Spleen (tissue), 11 donors: ENCODE data around the gene GRIK1. TPM values are rescaled to one million over a fixed set of nuclear protein-coding genes. Genes with fewer than 3 reads are reported as not detected.

Experiments used
- DNase-seq: peaks from one replicate; pipeline ENCODE4 v3.0.0-alpha.2; 2020
- H3K27ac ChIP-seq, 8 donors: fragments of 200-600 bp; sonication (generic) in 7 of 8; 1 replicate in 4 of 8; 2 replicates in 4 of 8; pipeline versions ENCODE4 v1.5.0 to v1.8.0; 2016 to 2021; ENCODE audit warnings: inconsistent platforms in 4 of 8, mild to moderate bottlenecking in 4 of 8, moderate library complexity in 1 of 8
- H3K27me3 ChIP-seq, 7 donors: fragments of 200-600 bp; sonication (generic) in 6 of 7; replicated peaks in 1 of 7; 1 replicate in 4 of 7; 2 replicates in 3 of 7; pipeline versions ENCODE4 v1.5.0 to v1.8.0; 2016 to 2021; ENCODE audit warnings: inconsistent platforms in 3 of 7, mild to moderate bottlenecking in 1 of 7
- H3K36me3 ChIP-seq, 6 donors: fragments of 200-600 bp; sonication (generic) in 5 of 6; 1 replicate in 4 of 6; 2 replicates in 2 of 6; pipeline versions ENCODE4 v1.5.0 to v1.8.0; 2016 to 2021; ENCODE audit warnings: inconsistent platforms in 2 of 6
- H3K4me1 ChIP-seq, 6 donors: fragments of 200-600 bp; sonication (generic) in 5 of 6; 1 replicate in 3 of 6; 2 replicates in 3 of 6; pipeline versions ENCODE4 v1.5.0 to v1.8.0; 2016 to 2021; ENCODE audit warnings: inconsistent platforms in 3 of 6
- H3K4me3 ChIP-seq, 8 donors: fragments of 200-600 bp; sonication (generic) in 7 of 8; 1 replicate in 4 of 8; 2 replicates in 4 of 8; pipeline versions ENCODE4 v1.5.0 to v1.8.0; 2016 to 2021; ENCODE audit warnings: inconsistent platforms in 4 of 8, mild to moderate bottlenecking in 4 of 8, moderate library complexity in 2 of 8
- H3K9me3 ChIP-seq, 8 donors: fragments of 200-600 bp; sonication (generic) in 7 of 8; 1 replicate in 4 of 8; 2 replicates in 4 of 8; pipeline versions ENCODE4 v1.5.0 to v1.8.0; 2016 to 2021; ENCODE audit warnings: inconsistent platforms in 4 of 8
- CTCF ChIP-seq, 11 experiments: fragments of 200-600 bp in 7 of 11; fragments of 450-650 bp in 4 of 11; sonication (generic) in 4 of 11; IDR thresholded peaks in 8 of 11; conservative IDR thresholded peaks in 3 of 11; 1 replicate in 7 of 11; 2 replicates in 4 of 11; pipeline versions ENCODE4 v1.4.0 to v1.8.0; 2016 to 2021; ENCODE audit warnings: antibody characterized with exemption in 11 of 11, inconsistent platforms in 4 of 11, mild to moderate bottlenecking in 1 of 11
- POLR2A ChIP-seq, 3 donors: fragments of 450-650 bp; IDR thresholded peaks; one replicate each; pipeline ENCODE4 v1.5.1; 2017; ENCODE audit warnings: antibody characterized with exemption in 3 of 3, mild to moderate bottlenecking in 1 of 3
- POLR2AphosphoS5 ChIP-seq, 3 donors: sonication (generic); formaldehyde crosslinking; IDR thresholded peaks; one replicate each; pipeline ENCODE4 v1.5.1; 2017; ENCODE audit warnings: antibody characterized with exemption in 3 of 3
- WGBS, 5 donors: extraction: QIAGEN DNeasy Blood & Tissue Kit in 3 of 5; methylation state at CpG; one replicate each; pipeline versions ENCODE4 v1.1.5 to v1.1.7; 2013 to 2018; 5-methylcytosine and 5-hydroxymethylcytosine counted together
- intact Hi-C: fragments of 100-400 bp; cut with DNase I; formaldehyde crosslinking; loops from one replicate; pipeline ENCODE4 v1.15.0; 2023; ENCODE audit warnings: low total_unique reads
- polyA plus RNA-seq, 3 donors: library from polyadenylated mRNA; stranded (reverse); fragments of 200-250 nt; gene quantifications; one replicate each; pipeline ENCODE4 v1.2.1, GENCODE V29; 2013
- total RNA-seq, 7 donors: library from RNA; depleted of rRNA in 3 of 7; stranded (reverse); fragments of >200 nt in 3 of 7; fragmentation: NEBNext Ultra II Directional in 4 of 7; extraction: Animal tissue kit (Norgen Biotek cat#: 25700) in 4 of 7; gene quantifications; one replicate each; pipeline versions ENCODE4 v1.1.0 to v1.2.1, GENCODE V29; 2016 to 2021
- donor health status: healthy with polysubstance abuse.
- donor health status: DM: no; HTN: no; CAD: no; lungs with moderate emphysema.
- donor health status: DM: no; HTN: no; CAD: no.
- donor health status: Bipolar disorder and iron deficiency.
- donor health status: healthy.
- donor health status: DM: no; HTN: no; CAD: no.
- donor health status: DM: yes; HTN: yes; CAD: no.

Gene GRIK1
- total and polyA plus RNA-seq, 10 donors = 0.02 to 0.17 (median 0.04) TPM; not detected in 7

GRCh38 chr21:29829564-29830275 lies 110.1 kb downstream of the GRIK1 start:
- intact Hi-C loops = no loop called here

GRCh38 chr21:29827647-29828046 lies 112.1 kb downstream of the GRIK1 start:
- Histone ChIP-seq H3K27me3 (no peaks in the 10 kb centered on the region), H3K36me3 (no peaks in the 10 kb centered on the region), H3K4me1 (no peaks in the 10 kb centered on the region), H3K27ac (no peak overlapping the region), H3K4me3 (no peak overlapping the region), H3K9me3 (peaks cover 0 to 32% (median 23%) of the 10 kb centered on the region in 8 donors)
- no peak for TF ChIP-seq POLR2AphosphoS5 (IDR thresholded peaks at IDR 0.05)
- TF ChIP-seq CTCF (IDR thresholded peaks at IDR 0.05 in 8 of 11, conservative IDR thresholded peaks at IDR 0.05 in 3 of 11) = no peak
- TF ChIP-seq POLR2A (IDR thresholded peaks at IDR 0.05) = no peak
- 87 to 94% (median 92%) methylated on average over 2 of the region's 2 CpGs for WGBS, 5 donors
- DNase-seq = no peak
- intact Hi-C loops = no loop called here

More at GRCh38 chr21:29829564-29830275, 110.1 kb downstream of the GRIK1 start:
- H3K27me3 ChIP-seq = no peaks in the 10 kb centered on the region
- H3K4me1 ChIP-seq = no peaks in the 10 kb centered on the region
- DNase-seq = no peak
- 86 to 96% (median 90%) methylated on average over 2 of the region's 2 CpGs for WGBS, 5 donors
- no peak overlapping the region for H3K27ac ChIP-seq
- H3K4me3 ChIP-seq = no peak overlapping the region
- peaks cover 0 to 44% (median 25%) of the 10 kb centered on the region in 8 donors for H3K9me3 ChIP-seq
- H3K36me3 ChIP-seq = no peaks in the 10 kb centered on the region
- TF ChIP-seq POLR2AphosphoS5 (IDR thresholded peaks at IDR 0.05) (no peak), POLR2A (IDR thresholded peaks at IDR 0.05) (no peak), CTCF (IDR thresholded peaks at IDR 0.05 in 8 of 11, conservative IDR thresholded peaks at IDR 0.05 in 3 of 11) (no peak)

- TF ChIP-seq POLR2A (IDR thresholded peaks at IDR 0.05) (no peak), POLR2AphosphoS5 (IDR thresholded peaks at IDR 0.05) (no peak), CTCF (IDR thresholded peaks at IDR 0.05 in 8 of 11, conservative IDR thresholded peaks at IDR 0.05 in 3 of 11) (no peak)
- peaks cover 0 to 28% (median 18%) of the 10 kb centered on the region in 8 donors for H3K9me3 ChIP-seq
- no peaks in the 10 kb centered on the region for H3K4me1 ChIP-seq
- 93 to 98% (median 95%) methylated on average over 3 of the region's 3 CpGs for WGBS, 5 donors
- no peak for DNase-seq
- H3K4me3 ChIP-seq = no peak overlapping the region
- no peak overlapping the region for H3K27ac ChIP-seq
- H3K36me3 ChIP-seq = no peaks in the 10 kb centered on the region
- no peaks in the 10 kb centered on the region for H3K27me3 ChIP-seq
- intact Hi-C loops = no loop called here
These were observed 112.6 kb downstream of the GRIK1 start for GRCh38 chr21:29827236-29827635.

- no peak for DNase-seq
- Histone ChIP-seq H3K27ac (no peak overlapping the region), H3K9me3 (peaks cover 0 to 20% (median 11%) of the 10 kb centered on the region in 8 donors), H3K27me3 (no peaks in the 10 kb centered on the region), H3K4me1 (no peaks in the 10 kb centered on the region), H3K4me3 (no peak overlapping the region), H3K36me3 (no peaks in the 10 kb centered on the region)
- WGBS, 5 donors = 74 to 93% (median 89%) methylated on average over 1 of the region's 1 CpG
- TF ChIP-seq POLR2AphosphoS5 (IDR thresholded peaks at IDR 0.05) (no peak), POLR2A (IDR thresholded peaks at IDR 0.05) (no peak), CTCF (IDR thresholded peaks at IDR 0.05 in 8 of 11, conservative IDR thresholded peaks at IDR 0.05 in 3 of 11) (no peak)
- intact Hi-C loops = no loop called here
These were observed 113.4 kb downstream of the GRIK1 start for GRCh38 chr21:29826386-29826785.
